BE2C (cell line): ENCODE data around the gene UPP2.

ENCODE experiments used
- DNase-seq: peaks from one replicate; pipeline ENCODE4 v3.0.0-alpha.2; 2020
- H3K27me3 ChIP-seq: fragments of 250-450 bp; sonication (Bioruptor Pico); 2 replicates; pipeline ENCODE4 v1.5.1; 2020; ENCODE audit warnings: mild to moderate bottlenecking
- H3K36me3 ChIP-seq: fragments of 250-450 bp; sonication (Bioruptor Pico); 2 replicates; pipeline ENCODE4 v1.5.1; 2020; ENCODE audit warnings: mild to moderate bottlenecking
- H3K4me1 ChIP-seq: fragments of 250-450 bp; sonication (Bioruptor Pico); 2 replicates; pipeline ENCODE4 v1.5.1; 2020
- H3K4me3 ChIP-seq: 2 replicates; pipeline ENCODE4 v1.5.1; 2011; ENCODE audit warnings: low read depth, low read length
- H3K9me3 ChIP-seq: fragments of 250-450 bp; sonication (Bioruptor Pico); 2 replicates; pipeline ENCODE4 v1.5.1; 2020
- TF ChIP-seq, protein P1 (sequence below): IDR thresholded peaks from 2 replicates; pipeline ENCODE4 v1.5.1; 2012; ENCODE audit warnings: mild to moderate bottlenecking, low read depth, low read length

UPP2 gene

DNA sequence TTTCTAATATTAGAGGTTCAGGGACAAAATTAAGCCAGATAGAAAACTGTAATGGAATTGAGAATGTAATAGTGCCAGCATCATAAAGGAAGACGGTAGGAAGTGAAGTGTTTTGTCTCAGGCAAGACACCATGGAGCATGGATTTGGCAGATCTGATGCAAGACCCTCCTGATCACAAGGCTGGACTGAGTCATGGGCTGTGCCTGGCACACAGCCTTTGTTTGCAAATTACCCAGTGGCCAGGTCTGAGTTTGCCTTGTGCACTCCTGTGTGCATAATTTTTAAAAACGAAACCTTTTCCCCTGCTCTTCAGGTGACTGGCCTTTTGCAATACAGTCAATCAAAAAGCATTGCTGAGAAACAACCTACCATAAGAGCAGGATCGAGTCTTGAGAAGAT lies 2.0 kb upstream of the UPP2 start:
- Histone ChIP-seq H3K4me3 (no peak overlapping the region), H3K36me3 (no peaks in the 10 kb centered on the region), H3K4me1 (no peaks in the 10 kb centered on the region), H3K27me3 (no peaks in the 10 kb centered on the region), H3K9me3 (no peaks in the 10 kb centered on the region)
- TF ChIP-seq, protein P1, sequence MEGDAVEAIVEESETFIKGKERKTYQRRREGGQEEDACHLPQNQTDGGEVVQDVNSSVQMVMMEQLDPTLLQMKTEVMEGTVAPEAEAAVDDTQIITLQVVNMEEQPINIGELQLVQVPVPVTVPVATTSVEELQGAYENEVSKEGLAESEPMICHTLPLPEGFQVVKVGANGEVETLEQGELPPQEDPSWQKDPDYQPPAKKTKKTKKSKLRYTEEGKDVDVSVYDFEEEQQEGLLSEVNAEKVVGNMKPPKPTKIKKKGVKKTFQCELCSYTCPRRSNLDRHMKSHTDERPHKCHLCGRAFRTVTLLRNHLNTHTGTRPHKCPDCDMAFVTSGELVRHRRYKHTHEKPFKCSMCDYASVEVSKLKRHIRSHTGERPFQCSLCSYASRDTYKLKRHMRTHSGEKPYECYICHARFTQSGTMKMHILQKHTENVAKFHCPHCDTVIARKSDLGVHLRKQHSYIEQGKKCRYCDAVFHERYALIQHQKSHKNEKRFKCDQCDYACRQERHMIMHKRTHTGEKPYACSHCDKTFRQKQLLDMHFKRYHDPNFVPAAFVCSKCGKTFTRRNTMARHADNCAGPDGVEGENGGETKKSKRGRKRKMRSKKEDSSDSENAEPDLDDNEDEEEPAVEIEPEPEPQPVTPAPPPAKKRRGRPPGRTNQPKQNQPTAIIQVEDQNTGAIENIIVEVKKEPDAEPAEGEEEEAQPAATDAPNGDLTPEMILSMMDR, result no peak
- no peak for DNase-seq

DNA sequence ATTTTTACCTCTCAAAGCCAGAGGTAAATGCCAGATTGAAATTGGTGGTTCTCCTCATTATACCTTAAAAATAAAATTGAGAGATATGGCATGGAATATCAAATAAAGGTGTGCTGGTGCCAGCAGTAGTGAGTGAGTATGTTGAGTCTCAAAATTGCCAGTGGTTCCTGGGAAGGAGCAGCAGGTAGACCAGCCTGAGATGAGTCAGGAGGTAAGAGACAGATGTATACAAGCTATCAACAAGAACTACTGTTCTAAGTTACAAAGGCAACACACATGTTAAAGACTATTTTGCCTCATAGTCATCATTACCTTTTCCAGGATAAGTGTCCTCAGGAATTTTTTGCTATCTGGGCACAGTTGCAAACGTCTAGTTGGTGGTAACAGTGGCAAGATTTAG lies 1.3 kb upstream of the UPP2 start:
- H3K4me3 ChIP-seq, result no peak overlapping the region
- no peaks in the 10 kb centered on the region for H3K4me1 ChIP-seq
- H3K9me3 ChIP-seq, result no peaks in the 10 kb centered on the region
- TF ChIP-seq, protein P1, result no peak
- no peaks in the 10 kb centered on the region for H3K27me3 ChIP-seq
- H3K36me3 ChIP-seq, result no peaks in the 10 kb centered on the region
- no peak for DNase-seq

DNA sequence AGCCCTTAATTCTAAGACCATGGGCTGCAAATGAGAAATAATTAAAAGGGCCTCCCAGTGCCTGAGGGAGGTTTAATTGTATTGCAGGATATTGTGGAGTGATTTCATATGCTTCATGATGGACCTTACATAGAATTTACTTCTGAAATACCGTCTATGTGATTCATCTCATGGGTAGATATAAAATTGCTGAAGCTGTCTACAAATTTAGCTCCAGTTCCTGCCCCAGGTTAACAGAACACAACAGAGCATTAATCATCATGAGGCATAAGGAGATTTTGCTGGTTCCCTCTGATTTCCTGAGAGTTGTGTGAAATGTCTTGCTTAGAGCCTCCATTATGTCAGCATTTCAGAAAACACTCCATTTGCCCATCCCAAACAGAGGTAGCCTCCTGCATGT lies 770 bp downstream of the UPP2 start:
- Histone ChIP-seq H3K27me3 (no peaks in the 10 kb centered on the region), H3K36me3 (no peaks in the 10 kb centered on the region), H3K4me3 (no peak overlapping the region), H3K9me3 (no peaks in the 10 kb centered on the region), H3K4me1 (no peaks in the 10 kb centered on the region)
- TF ChIP-seq, protein P1, result no peak
- DNase-seq, result no peak

DNA sequence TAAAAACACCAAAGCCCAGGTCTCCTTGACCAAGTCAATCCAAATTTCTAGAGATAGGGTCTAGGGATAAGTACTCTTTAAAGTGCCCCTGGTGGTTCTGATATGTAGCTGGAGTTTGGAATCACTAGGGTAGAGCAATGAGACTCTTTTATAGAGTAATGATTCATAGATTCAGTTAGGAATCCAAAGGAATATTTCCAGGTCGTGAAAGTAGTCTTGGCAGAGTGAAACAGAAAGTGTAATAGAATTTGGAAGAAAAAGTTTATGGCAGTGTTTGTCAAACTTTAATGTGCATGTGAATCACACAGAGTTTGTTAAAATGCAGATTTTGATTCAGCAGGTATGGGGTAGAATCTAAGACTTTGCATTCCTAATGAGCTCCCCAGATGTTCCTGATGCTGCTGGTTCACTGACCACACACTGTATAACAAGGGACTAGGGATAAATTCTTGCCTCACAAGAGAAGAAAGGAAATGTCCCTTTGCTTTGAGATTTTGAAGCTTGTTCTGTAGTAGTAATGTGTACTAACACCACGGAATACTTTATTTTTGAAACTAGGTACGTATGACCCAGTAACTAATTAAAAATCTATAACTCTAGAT lies 1.8 kb downstream of the UPP2 start:
- DNase-seq, result no peak
- no peaks in the 10 kb centered on the region for H3K9me3 ChIP-seq
- no peaks in the 10 kb centered on the region for H3K4me1 ChIP-seq
- no peak overlapping the region for H3K4me3 ChIP-seq
- no peaks in the 10 kb centered on the region for H3K27me3 ChIP-seq
- no peaks in the 10 kb centered on the region for H3K36me3 ChIP-seq
- TF ChIP-seq, protein P1, result no peak

DNA sequence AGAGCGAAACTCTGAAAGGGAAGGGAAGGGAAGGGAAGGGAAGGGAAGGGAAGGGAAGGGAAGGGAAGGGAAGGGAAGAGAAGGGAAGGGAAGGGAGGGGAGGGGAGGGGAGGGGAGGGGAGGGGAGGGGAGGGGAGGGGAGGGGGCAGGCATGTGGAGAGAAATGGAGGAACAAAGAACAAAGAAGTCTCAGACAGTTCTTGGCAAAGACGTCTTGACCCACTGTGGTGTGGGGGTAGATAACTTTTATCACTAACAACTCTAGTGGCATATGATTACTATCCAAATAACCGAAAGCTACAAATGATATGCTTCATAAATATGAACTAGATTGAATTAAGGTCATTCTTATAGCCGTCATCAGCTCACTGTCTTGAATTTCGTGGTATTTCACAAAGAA lies 3.2 kb downstream of the UPP2 start:
- Histone ChIP-seq H3K4me3 (no peak overlapping the region), H3K27me3 (no peaks in the 10 kb centered on the region), H3K36me3 (no peaks in the 10 kb centered on the region), H3K9me3 (no peaks in the 10 kb centered on the region), H3K4me1 (no peaks in the 10 kb centered on the region)
- no peak for DNase-seq
- TF ChIP-seq, protein P1, result no peak

DNA sequence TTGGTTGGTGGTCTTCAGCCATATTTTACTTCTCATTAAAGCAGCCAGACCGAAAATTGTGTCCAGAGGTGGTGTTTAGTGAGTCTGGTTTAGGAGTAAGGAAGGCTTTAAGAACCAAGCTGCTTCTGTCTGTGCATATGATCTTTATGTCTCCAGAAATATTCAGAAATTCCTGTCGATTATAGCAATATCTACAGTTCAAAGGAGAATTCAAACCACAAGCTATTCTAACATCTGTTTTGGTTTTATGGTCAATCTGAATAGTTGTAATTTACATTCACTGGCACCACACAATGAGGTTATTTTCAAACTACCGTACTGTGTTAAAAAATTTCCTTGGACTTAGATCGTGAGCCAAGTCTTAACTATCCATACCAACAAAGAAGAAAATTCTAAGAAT lies 11.3 kb downstream of the UPP2 start:
- TF ChIP-seq, protein P1, result no peak
- no peaks in the 10 kb centered on the region for H3K9me3 ChIP-seq
- H3K27me3 ChIP-seq, result no peaks in the 10 kb centered on the region
- no peaks in the 10 kb centered on the region for H3K36me3 ChIP-seq
- H3K4me3 ChIP-seq, result no peak overlapping the region
- DNase-seq, result no peak
- H3K4me1 ChIP-seq, result no peaks in the 10 kb centered on the region
